Lower leg skin (tissue), 4 donors: ENCODE results near the gene PTGIS. TPM values are rescaled to one million over a fixed set of nuclear protein-coding genes. Genes with fewer than 3 reads are reported as not detected.

Experiments used
- DNase-seq, 2 donors: peaks; one replicate each; pipeline ENCODE4 v3.0.0-alpha.2; 2019; ENCODE audit warnings: low spot score in 2 of 2
- H3K4me3 ChIP-seq: fragments of 200-600 bp; sonication (generic); 2 replicates; pipeline ENCODE4 v1.5.1; 2017; ENCODE audit warnings: mild to moderate bottlenecking, low read depth; ENCODE audit not compliant: poor library complexity, severe bottlenecking
- CTCF ChIP-seq, 3 donors: fragments of 450-650 bp; IDR thresholded peaks; one replicate each; pipeline ENCODE4 v1.5.1; 2016; ENCODE audit warnings: antibody characterized with exemption in 3 of 3, mild to moderate bottlenecking in 3 of 3, moderate library complexity in 2 of 3
- POLR2A ChIP-seq, 2 donors: fragments of 450-650 bp; IDR thresholded peaks; one replicate each; pipeline ENCODE4 v1.6.1; 2016 to 2017; ENCODE audit warnings: antibody characterized with exemption in 2 of 2, mild to moderate bottlenecking in 1 of 2, moderate library complexity in 1 of 2
- WGBS, 2 donors: methylation state at CpG; one replicate each; pipeline ENCODE4 v1.1.5; 2018; 5-methylcytosine and 5-hydroxymethylcytosine counted together
- intact Hi-C: fragments of 100-400 bp; cut with DNase I; formaldehyde crosslinking; loops from one replicate; pipeline ENCODE4 v1.15.0; 2023; ENCODE audit warnings: low total_unique reads
- total RNA-seq, 4 donors: library from RNA; depleted of rRNA; stranded (reverse); fragments of >200 nt; gene quantifications; one replicate each; pipeline ENCODE4 v1.1.0, GENCODE V29; 2016

The PTGIS gene
- total RNA-seq, 4 donors from 2014 or later = 2.3 to 13.3 (median 9.1) TPM

- 65 to 68% methylated on average over 14 to 15 of the region's 15 CpGs for WGBS, 2 donors
- no peak overlapping the region for H3K4me3 ChIP-seq
- TF ChIP-seq CTCF (IDR thresholded peaks at IDR 0.05) = no peak
- TF ChIP-seq POLR2A (IDR thresholded peaks at IDR 0.05) = no peak
- intact Hi-C loops = no loop called here
- DNase-seq = no peak
Observed at GRCh38 chr20:49595811-49596561, 28.0 kb upstream of the PTGIS start.

- TF ChIP-seq CTCF (IDR thresholded peaks at IDR 0.05) (no peak), POLR2A (IDR thresholded peaks at IDR 0.05) (no peak)
- WGBS, 2 donors = 87 to 90% methylated on average over 10 of the region's 10 CpGs
- intact Hi-C loops = no loop called here
- no peak overlapping the region for H3K4me3 ChIP-seq
- DNase-seq = no peak
Observed at GRCh38 chr20:49595346-49595745, 27.4 kb upstream of the PTGIS start.

GRCh38 chr20:49594931-49595315 lies 27.0 kb upstream of the PTGIS start:
- intact Hi-C loops = no loop called here
- 90 to 91% methylated on average over 5 to 6 of the region's 6 CpGs for WGBS, 2 donors

GRCh38 chr20:49594143-49594930 lies 26.4 kb upstream of the PTGIS start:
- intact Hi-C loops = no loop called here
- TF ChIP-seq POLR2A (IDR thresholded peaks at IDR 0.05) (no peak), CTCF (IDR thresholded peaks at IDR 0.05) (no peak)
- peak; percentile 69 to 92 for DNase-seq

More at GRCh38 chr20:49594931-49595315, 27.0 kb upstream of the PTGIS start:
- no peak for DNase-seq
- no peak overlapping the region for H3K4me3 ChIP-seq
- no peak for TF ChIP-seq CTCF (IDR thresholded peaks at IDR 0.05)
- TF ChIP-seq POLR2A (IDR thresholded peaks at IDR 0.05) = no peak

GRCh38 chr20:49593466-49594142 lies 25.7 kb upstream of the PTGIS start:
- no peak for TF ChIP-seq POLR2A (IDR thresholded peaks at IDR 0.05)
- no peak for TF ChIP-seq CTCF (IDR thresholded peaks at IDR 0.05)
- WGBS, 2 donors = 65 to 69% methylated on average over 14 to 15 of the region's 15 CpGs
- H3K4me3 ChIP-seq = no peak overlapping the region
- intact Hi-C loops = no loop called here
- no peak for DNase-seq

More at GRCh38 chr20:49594143-49594930, 26.4 kb upstream of the PTGIS start:
- no peak overlapping the region for H3K4me3 ChIP-seq
- 42 to 46% methylated on average over 12 of the region's 12 CpGs for WGBS, 2 donors
